ACC112 (cell line): Measurements from ENCODE around the gene SPOCD1.

ENCODE experiments used
- H2AFZ ChIP-seq: fragments of 200-600 bp; sonication (generic); one replicate; pipeline ENCODE4 v1.6.0; 2017; ENCODE audit warnings: antibody characterized with exemption, low read length; ENCODE audit not compliant: unreplicated experiment
- H3K27ac ChIP-seq: fragments of 200-600 bp; sonication (generic); 2 replicates; pipeline ENCODE4 v1.5.1; 2014; ENCODE audit warnings: low read depth, mild to moderate bottlenecking, antibody characterized with exemption, low read length, moderate library complexity
- H3K27me3 ChIP-seq: fragments of 200-600 bp; sonication (generic); 2 replicates; pipeline ENCODE4 v1.6.1; 2014; ENCODE audit warnings: mild to moderate bottlenecking, antibody characterized with exemption, low read length, moderate library complexity, mixed read lengths; ENCODE audit not compliant: insufficient read depth
- H3K36me3 ChIP-seq: fragments of 200-600 bp; sonication (generic); 2 replicates; pipeline ENCODE4 v1.6.1; 2016; ENCODE audit warnings: mild to moderate bottlenecking, antibody characterized with exemption, low read length, moderate library complexity, mixed read lengths; ENCODE audit not compliant: insufficient read depth
- H3K4me1 ChIP-seq: fragments of 200-600 bp; sonication (generic); one replicate; pipeline ENCODE4 v1.6.1; 2016; ENCODE audit warnings: low read length, mixed read lengths; ENCODE audit not compliant: insufficient read depth, unreplicated experiment, control insufficient read depth
- H3K4me3 ChIP-seq: fragments of 200-600 bp; sonication (generic); 2 replicates; pipeline ENCODE4 v1.5.1; 2014; ENCODE audit warnings: mild to moderate bottlenecking, low read depth, low read length
- H3K79me2 ChIP-seq: fragments of 200-600 bp; sonication (generic); one replicate; pipeline ENCODE4 v1.6.0; 2016; ENCODE audit warnings: low read length; ENCODE audit not compliant: control insufficient read depth, unreplicated experiment, insufficient read depth

The SPOCD1 gene

GRCh38 chr1:31781138-31781755 lies 34.6 kb downstream of the SPOCD1 start:
- Histone ChIP-seq H2AFZ (no peak overlapping the region), H3K4me1 (no peaks in the 10 kb centered on the region), H3K27ac (no peak overlapping the region), H3K79me2 (no peaks in the 10 kb centered on the region), H3K27me3 (peaks cover 4% of the 10 kb centered on the region; the same call in 1 of the 2 replicates), H3K36me3 (no peaks in the 10 kb centered on the region), H3K4me3 (no peak overlapping the region)

DNA sequence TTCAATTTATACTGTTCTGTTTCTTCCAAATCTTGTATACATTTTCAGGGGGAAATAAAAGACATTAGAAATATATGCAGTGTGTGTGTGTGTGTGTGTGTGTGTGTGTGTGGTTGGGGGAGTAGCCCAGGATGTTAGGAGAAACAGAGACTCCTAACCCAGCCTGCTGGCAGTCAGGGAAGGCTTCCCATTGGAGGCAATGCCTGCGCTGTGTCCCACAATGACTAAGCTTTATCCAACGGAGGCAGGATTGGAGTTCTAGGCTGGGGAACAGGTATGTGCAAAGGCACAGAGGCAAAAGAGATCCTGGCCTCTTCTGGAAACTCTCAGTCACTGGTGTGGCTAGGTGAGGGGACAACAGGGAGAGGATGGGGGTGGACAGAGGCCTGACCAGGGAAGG lies 35.2 kb downstream of the SPOCD1 start:
- Histone ChIP-seq H3K4me3 (no peak overlapping the region), H3K4me1 (no peaks in the 10 kb centered on the region), H3K79me2 (no peaks in the 10 kb centered on the region), H3K27ac (no peak overlapping the region), H3K36me3 (no peaks in the 10 kb centered on the region), H2AFZ (no peak overlapping the region), H3K27me3 (peaks cover 5% of the 10 kb centered on the region)

GRCh38 chr1:31779687-31780086 lies 36.1 kb downstream of the SPOCD1 start:
- Histone ChIP-seq H3K36me3 (no peaks in the 10 kb centered on the region), H3K4me3 (no peak overlapping the region), H3K27ac (no peak overlapping the region), H3K27me3 (peaks cover 14% of the 10 kb centered on the region), H3K4me1 (no peaks in the 10 kb centered on the region), H2AFZ (no peak overlapping the region), H3K79me2 (no peaks in the 10 kb centered on the region)

GRCh38 chr1:31778763-31779488 lies 36.9 kb downstream of the SPOCD1 start:
- Histone ChIP-seq H3K36me3 (no peaks in the 10 kb centered on the region), H3K4me3 (no peak overlapping the region), H3K4me1 (no peaks in the 10 kb centered on the region), H3K79me2 (no peaks in the 10 kb centered on the region), H3K27ac (no peak overlapping the region), H2AFZ (no peak overlapping the region), H3K27me3 (peaks cover 22% of the 10 kb centered on the region)

GRCh38 chr1:31776516-31776915 lies 39.3 kb downstream of the SPOCD1 start:
- H3K27me3 ChIP-seq, result peaks cover 46% of the 10 kb centered on the region
- H2AFZ ChIP-seq, result no peak overlapping the region
- H3K36me3 ChIP-seq, result no peaks in the 10 kb centered on the region
- H3K4me1 ChIP-seq, result no peaks in the 10 kb centered on the region
- H3K79me2 ChIP-seq, result no peaks in the 10 kb centered on the region
- no peak overlapping the region for H3K27ac ChIP-seq
- H3K4me3 ChIP-seq, result no peak overlapping the region

DNA sequence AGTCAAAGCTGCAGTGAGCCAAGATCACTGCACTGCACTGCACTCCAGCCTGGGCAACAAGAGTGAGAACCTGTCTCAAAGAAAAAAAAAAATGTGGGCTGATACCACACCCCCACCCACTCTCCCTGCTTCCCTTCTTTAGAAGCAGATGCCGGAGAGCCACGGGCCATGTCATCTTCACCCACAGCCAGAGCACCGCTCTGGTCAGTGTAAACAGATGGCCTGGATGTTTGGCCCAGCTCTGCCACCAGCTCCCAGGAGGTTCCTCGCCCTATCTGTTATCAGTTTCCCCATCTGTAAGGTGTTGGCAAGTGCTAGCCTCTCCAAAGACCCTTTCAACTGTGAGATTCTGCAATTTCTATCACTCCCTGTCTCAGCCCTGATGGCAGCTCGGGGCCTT lies 39.8 kb downstream of the SPOCD1 start:
- H3K27ac ChIP-seq, result no peak overlapping the region
- no peaks in the 10 kb centered on the region for H3K79me2 ChIP-seq
- no peaks in the 10 kb centered on the region for H3K36me3 ChIP-seq
- no peak overlapping the region for H3K4me3 ChIP-seq
- peaks cover 51% of the 10 kb centered on the region for H3K27me3 ChIP-seq
- no peak overlapping the region for H2AFZ ChIP-seq
- H3K4me1 ChIP-seq, result no peaks in the 10 kb centered on the region

GRCh38 chr1:31775210-31775999 lies 40.4 kb downstream of the SPOCD1 start:
- Histone ChIP-seq H3K4me3 (no peak overlapping the region), H2AFZ (no peak overlapping the region), H3K27ac (no peak overlapping the region), H3K4me1 (no peaks in the 10 kb centered on the region), H3K36me3 (no peaks in the 10 kb centered on the region), H3K27me3 (peaks cover 51% of the 10 kb centered on the region), H3K79me2 (no peaks in the 10 kb centered on the region)

DNA sequence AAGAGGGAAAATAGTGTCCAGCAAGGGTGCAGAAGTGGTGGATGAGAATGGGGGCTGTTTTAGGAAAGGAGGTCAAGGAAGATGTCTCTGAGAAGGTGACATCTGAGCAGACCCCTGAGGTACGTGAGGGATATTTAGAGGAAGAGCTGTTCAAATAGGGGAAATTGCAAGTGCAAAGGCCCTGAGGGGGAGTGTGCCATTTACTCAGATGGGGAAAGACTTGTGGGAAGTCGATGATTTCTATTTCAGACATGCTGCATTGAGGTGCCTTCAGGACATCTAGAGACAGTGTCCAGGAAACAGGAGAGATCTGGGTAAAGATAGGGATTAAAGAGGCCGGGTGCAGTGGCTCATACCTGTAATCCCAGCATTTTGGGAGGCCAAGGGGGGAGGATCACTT lies 41.3 kb downstream of the SPOCD1 start:
- Histone ChIP-seq H3K36me3 (no peaks in the 10 kb centered on the region), H2AFZ (no peak overlapping the region), H3K27me3 (peaks cover 51% of the 10 kb centered on the region), H3K79me2 (no peaks in the 10 kb centered on the region), H3K4me1 (no peaks in the 10 kb centered on the region), H3K27ac (no peak overlapping the region), H3K4me3 (no peak overlapping the region)

DNA sequence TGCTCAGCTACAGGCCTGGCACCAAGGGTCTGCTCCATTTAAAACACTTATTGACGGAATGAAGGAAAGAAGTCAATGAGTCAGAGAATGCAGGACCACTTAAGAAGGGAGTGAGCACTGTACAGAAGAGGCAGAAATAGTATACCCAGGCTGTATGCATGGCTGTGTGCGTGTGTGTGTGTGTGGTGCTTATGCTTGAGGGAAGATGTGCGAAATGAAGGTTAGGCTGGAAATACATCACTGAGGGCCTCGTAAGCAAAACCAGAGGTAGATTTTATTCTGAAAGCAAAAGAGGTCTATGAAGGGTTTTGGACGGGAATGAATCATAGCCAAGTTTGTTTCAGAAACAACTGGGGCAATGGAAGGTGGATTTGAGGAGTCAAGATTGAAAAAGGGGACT lies 42.0 kb downstream of the SPOCD1 start:
- Histone ChIP-seq H3K27me3 (peaks cover 51% of the 10 kb centered on the region), H3K4me3 (no peak overlapping the region), H3K79me2 (no peaks in the 10 kb centered on the region), H3K4me1 (no peaks in the 10 kb centered on the region), H3K27ac (no peak overlapping the region), H3K36me3 (no peaks in the 10 kb centered on the region), H2AFZ (no peak overlapping the region)

DNA sequence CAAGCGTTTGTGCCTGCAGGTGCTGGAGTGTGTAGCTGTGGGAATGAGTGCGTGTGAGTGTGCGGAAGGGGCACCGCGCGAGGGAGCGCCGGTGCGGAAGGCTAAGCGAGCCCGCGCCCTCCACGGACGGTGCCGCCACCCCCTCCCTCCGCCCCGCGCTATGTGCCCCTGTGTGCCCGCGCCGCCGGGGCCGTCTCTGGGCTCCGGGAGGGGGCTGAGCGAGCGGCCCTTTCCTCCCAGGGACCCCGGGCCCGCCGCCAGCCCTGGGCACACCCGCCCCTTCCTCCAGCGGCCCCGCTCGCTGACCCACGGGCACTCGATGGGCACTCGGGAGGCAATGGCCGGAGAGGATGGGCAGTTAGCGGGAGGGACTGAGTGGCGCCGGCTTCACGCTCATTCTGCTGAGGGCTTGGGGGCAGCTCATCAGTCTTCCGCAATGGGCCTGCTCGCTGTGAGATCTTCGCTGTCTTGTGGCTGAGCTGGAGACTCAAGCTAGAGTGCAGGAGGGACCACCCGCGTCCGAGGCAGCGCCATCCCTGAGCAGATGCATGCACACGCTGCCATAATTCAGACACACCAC lies 43.1 kb downstream of the SPOCD1 start:
- no peaks in the 10 kb centered on the region for H3K4me1 ChIP-seq
- H3K4me3 ChIP-seq, result no peak overlapping the region; the same call in 1 of the 2 replicates
- peaks cover 51% of the 10 kb centered on the region for H3K27me3 ChIP-seq
- no peaks in the 10 kb centered on the region for H3K79me2 ChIP-seq
- H3K27ac ChIP-seq, result no peak overlapping the region
- no peak overlapping the region for H2AFZ ChIP-seq
- no peaks in the 10 kb centered on the region for H3K36me3 ChIP-seq
